ENCODE measurements around the gene IFT88.

Gene IFT88

DNA sequence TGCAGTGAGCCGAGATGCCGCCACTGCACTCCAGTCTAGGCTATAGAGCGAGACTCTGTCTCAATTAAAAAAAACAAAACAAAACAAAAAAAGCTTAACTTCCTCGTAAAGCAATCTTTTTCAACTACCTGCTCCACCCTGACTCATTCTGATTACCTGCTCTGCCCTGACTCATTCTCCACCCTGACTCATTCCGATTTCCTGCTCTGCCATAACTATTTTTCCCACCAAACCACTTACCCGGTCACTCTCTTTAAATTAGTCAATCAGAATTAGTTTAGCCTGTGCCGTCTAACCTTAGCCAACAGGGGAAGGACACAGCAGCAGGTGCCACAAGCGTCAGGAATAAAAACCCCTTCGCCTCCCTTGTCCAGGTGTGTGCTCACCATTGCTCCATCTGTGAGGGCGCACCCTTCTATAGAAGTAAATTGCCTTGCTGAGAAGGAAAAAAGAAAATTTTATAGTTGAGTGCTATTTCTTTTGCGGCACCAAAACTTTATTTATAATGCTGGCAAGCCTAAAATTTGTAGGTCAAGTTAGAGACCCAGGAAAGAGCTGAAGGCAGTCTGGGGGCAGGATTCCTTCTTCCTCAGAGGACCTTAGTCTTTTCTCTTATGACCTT is 1.7 kb upstream of the IFT88 start:
- DNase-seq, result no peak

DNA sequence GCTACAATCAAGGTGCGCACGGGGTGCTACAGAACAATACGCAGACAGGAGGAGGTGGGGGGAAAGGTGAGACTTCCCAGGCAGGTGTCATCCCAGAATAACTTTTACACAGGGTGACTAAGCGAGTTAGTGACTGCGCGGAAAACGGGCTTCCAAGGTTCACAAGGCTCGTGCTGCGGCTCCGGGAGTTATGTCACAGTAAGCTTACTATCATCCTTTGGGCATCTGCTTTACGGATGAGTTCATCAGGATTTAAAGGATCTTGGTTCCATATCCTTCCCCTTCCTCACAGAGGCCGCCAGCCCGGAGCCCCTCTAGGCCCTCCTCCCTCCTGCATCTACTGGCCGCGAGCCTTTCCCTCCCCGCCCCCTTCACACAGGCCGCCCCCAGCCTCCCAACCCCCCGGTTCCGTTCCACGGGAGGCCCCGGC is 474 bp upstream of the IFT88 start:
- DNase-seq, result peak; percentile 81

DNA sequence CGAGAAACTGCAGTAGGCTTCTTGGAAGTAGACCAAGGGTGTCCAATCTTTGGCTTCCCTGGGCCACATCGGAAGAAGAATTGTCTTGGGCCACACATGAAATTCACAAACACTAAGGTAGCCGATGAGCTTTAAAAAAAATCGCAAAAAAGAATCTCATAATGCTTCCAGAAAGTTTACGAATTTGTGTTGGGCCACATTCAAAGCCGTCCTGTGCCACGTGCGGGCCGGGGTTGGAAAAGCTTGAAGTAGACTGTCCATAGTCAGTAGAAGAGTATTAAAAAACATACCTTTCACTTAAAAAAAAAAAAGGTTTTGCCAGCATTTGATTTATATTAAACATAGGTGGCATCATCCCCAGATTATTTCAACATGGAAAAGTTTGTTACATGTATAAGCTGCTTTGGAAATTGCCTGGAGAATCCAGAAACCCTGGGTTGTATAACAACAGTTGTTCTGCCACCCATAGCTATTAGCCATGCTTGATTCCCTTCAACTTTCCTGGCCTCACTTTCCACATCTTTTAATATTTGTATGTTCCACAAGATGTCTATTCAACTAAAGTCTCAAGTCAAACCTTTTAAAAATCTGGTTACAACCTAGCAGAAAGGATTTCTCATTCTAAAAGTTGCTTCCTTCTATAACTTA is 1.0 kb downstream of the IFT88 start:
- no peak for DNase-seq

DNA sequence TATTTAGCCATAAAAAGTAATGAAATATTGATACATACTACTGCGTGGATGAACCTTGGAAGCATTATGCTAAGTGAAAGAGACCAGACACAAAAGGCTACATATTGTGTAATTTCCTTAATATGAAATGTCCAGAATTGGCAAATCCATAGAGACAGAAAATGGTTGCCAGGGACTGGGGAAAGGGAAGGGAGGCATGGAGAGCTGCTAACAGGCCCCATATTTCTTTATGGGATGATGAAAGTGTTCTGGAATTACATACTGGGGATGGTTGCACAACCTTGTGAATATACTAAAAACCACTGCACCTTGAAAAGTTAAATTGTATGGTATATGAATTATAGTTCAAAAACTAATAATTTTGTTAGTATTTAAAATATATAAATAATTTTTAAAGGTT is 3.6 kb downstream of the IFT88 start:
- no peak for DNase-seq

DNA sequence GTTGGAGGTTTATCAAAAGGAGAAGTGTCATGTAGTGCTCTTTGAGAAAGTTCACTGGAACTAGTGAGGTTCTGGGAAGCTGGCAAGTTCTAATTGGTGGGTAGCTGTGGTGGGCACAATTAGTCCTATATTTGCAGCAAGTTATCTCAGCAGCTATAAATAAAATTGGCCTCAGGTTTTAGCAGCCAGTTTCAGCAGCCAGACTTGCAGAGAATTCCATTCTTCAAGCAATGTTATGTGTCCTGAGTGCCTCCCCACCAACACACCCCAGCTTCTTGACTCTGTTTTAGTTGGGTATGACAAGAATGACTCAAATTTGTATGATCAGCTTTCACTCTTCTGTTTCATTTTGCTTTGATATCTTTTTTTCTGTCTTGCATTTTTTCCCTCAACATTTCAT is 4.7 kb downstream of the IFT88 start:
- no peak for DNase-seq

DNA sequence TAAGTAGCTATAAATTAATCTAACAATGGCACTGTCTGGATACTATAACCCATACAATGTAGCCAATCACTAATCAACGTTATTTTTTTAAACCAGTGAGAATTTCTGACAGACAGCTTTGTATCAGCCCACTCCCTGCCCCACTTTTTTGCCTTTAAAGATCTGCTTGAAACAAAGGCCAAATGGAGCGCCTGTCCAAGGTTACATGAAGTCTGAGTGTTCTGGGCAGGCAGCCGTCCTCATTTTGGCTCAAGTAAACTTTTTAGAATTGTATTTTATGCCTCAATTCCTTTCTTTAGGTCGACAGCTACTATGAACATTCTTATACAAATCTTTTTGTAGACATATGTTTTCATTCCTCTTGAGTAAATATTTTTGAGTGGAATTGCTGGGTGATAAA is 6.2 kb downstream of the IFT88 start:
- DNase-seq, result no peak

DNA sequence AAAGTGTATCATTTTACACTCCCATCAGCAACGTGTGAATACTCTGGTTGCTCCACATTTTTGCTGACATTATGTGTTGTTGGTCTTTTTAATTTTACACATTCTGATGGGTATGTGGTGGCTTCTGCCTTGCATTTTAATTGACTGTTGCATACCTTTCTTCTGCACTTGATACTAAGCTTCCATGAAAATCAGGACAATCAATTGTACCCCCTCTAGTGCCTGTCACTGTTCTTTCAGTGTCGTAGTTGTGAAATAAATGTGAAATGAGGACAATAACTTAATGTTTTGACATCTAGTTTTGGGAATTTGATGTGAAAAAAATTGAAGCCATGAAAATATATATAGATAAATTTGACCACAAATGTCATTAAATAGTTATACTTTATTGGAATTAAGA is 6.7 kb downstream of the IFT88 start:
- no peak for DNase-seq

DNA sequence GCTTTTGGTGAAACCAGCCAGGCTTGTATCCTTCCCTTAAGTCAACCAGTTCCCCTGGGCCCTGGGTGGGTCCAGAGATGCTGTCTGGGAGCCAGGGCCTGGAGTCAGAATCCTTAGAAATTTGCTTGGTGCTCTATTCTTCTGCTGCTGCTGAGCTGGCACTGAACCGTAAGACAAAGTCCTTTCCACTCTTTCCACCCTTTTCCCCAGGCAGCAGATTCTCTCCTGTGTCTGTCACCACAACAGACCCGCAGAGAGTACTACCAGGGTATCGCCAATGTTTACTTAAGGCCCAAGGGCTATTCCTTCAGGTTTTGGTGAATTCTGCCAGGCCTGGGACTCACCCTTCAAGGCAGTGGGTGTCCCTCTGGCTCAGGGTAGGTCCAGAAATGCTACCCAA is 12.2 kb downstream of the IFT88 start:
- DNase-seq, result no peak

DNA sequence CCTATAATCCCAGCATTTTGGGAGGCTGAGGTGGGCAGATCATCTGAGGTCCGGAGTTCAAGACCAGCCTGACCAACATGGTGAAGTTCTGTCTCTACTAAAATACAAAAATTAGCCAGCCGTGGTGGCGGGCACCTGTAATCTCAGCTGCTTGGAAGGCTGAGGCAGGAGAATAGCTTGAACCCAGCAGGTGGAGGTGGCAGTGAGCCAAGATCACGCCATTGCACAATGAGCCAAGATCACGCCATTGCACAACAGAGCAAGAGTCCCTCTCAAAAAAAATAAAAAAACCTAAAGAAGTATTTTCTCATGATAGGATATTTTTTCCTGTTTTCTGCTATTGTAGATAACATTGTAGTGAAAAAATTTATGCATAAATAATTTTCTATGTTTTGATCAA is 13.3 kb downstream of the IFT88 start:
- DNase-seq, result no peak

DNA sequence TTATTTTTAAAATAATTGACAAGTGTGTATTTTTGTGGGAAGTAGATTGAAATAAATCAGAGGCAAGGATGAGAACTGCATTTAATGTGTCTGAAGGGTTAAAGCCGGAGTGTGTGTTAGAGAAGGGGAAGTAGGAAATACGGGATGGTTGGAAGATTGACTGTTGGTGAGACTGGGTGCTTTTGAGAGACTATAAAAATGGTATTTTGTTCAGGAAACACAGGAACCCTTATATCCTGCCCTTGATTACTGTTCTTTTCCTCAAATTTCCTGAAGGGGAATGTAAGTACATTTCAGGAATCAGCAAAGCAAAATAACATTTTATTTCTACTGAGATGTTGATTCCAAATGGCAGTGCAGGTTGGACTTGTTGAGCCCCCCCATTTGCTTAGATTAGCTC is 15.1 kb downstream of the IFT88 start:
- no peak for DNase-seq

DNA sequence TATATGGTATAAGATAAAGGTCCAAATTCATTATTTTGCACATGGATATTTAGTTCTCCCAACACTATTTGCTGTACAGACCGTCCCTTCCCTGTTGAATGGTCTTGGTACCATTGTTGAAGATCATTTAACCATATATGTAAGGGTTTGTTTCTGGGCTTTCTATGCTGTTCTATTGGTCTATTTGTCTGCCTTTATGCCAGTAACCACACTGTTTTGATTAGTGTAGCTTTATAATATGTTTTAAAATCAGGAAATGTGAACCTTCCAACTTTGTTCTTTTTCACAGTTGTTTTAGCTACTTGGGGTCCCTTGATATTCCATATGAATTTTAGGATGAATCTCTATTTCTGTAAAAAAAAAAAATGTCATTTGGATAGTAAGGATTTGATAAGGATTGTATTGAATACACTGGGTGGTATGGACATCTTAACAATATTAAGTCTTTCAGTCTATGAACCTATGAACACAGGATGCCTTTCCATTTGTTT is 16.9 kb downstream of the IFT88 start:
- no peak for DNase-seq

DNA sequence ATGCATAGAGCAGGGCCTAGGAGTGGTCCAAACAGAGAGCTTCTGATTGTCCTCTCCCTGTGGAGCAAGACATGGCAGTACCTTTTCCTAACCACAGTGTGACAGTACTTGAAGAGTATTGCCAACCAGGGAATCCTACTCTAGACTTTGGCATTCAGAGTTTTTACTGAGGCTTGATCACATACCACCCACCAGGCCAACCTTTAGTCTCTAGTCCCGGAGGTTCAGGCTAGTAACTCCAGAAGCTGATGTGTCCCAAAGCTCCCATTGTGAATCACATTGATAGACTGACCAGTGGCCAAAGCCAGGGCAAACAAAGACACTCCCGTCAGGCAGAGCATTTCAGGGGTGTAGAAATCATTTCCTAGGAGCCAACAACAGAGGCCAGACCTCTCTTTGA is 18.4 kb downstream of the IFT88 start:
- DNase-seq, result no peak

DNA sequence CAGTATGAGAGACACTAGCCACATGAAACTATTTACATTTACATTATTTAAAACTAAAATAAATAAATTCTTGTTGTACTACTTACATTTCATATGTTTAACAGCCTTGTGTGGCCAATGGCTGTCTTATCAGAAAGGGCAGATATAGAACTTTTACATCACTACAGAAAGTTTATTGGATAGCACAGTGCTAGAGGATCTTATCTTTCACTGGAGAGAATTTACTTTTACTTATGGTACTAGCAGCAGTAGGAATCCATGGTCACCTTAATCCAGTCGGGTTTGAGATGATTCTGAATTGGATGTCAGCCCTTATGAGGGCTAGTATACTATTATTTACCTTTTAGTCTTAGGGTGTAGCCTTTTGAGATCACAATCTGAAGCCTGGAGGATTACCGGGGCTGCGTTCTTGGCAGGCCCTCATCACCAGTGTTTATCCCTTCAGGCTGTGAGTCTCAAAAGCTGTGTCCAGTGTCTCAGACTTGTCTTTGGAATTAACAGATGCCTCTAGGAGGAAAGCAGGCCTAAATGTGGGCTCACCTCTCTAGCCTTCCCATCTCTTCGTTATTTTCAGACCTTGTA is 21.7 kb downstream of the IFT88 start:
- DNase-seq, result no peak

DNA sequence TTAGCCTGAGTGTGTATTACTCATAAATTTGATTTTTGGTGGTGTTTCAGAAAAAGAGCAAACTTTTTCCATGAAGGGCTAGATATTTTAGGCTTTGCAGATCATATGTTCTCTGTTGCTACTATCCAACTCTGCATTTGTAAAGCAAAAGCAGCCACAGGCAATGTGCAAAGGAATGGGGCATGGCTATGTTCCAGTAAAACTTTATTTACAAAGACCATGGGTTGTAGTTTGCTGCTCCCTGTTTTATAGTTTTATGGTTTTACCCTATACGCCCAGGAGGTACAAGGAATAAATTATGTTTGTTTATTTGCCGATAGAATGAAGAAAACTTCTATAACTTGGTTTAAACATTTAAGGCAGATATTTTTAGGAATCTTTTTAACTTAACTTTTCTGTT is 23.6 kb downstream of the IFT88 start:
- DNase-seq, result no peak

DNA sequence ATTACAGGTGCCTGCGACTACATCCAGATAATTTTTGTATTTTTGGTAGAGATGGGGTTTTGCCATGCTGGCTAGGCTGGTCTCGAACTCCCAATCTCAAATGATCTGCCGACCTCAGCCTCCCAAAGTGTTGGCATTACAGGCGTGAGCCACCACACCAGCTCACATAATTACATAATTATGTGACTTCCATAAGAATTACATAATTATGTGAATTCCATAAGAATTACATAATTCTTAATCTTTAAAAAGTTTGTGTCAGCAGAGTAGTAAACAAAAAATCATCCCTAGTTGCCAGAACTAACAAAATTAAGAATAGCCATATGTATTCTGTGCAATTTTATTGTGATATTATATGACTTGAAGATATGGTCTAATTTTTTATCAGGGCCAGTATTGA is 25.6 kb downstream of the IFT88 start:
- no peak for DNase-seq

DNA sequence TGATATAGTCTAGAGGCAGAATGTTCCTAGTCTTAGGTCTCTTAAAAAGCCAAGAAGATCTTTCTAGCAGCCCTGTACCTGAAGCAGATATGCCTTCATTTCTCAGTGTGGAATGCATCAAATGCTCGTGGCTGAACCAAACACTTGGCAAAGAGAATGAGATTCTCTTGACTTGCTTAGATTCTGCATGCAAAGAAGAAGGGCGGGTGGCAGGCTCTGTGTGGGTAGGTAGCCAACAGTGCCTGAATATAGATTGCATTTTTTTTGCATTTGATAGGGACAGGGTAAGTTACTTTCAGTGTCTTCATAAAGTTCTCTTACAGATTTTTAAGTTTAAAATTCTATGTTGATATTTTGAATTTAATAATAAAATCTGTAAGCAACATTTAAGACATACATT is 27.3 kb downstream of the IFT88 start:
- no peak for DNase-seq

DNA sequence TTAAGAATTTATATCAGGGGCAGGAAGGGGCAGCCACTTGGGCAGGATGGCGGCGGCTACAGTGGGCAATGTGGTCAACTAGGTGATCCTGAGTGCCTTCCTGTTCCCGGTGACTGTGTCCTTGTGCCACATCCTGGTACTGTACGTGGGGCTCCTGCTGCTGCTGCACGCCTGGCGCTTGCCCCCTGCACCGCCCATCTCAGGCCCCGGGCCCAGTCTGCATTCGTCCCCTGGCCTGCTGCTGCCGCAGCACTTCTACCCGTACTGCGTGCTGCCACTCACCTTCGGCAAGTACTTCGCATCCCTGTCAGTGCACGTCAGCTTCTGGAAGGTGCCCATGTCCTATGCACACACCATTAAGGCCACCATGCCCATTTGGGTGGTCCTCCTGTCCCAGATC is 40.1 kb downstream of the IFT88 start:
- DNase-seq, result no peak

DNA sequence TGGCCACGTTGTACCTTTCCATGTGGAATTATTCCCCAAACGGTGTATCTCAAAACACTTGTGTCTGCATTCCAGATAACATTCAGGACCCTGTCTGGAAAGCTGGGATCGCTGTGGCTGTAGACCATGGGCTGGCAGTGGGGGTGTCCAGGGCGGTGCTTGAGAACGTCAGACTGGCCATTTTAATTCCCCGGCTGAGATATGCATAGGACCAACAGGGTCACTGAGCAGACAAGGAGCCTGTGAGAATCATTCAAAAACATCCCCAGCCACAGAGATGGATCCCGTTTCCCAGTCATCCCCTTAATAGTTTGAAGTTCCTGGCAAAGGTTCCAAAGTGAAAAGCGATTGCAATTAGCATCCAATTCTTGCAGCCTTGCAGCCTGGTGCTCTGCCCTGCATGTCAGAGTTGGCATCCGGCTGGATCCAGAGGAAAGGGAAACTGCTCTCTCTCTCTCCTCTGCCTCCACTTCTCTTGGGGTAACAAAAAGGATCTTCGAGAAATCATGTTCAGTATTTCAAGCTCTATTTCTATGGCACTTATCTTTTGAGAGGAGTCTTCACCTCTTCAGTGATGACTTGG is 41.6 kb downstream of the IFT88 start:
- no peak for DNase-seq

DNA sequence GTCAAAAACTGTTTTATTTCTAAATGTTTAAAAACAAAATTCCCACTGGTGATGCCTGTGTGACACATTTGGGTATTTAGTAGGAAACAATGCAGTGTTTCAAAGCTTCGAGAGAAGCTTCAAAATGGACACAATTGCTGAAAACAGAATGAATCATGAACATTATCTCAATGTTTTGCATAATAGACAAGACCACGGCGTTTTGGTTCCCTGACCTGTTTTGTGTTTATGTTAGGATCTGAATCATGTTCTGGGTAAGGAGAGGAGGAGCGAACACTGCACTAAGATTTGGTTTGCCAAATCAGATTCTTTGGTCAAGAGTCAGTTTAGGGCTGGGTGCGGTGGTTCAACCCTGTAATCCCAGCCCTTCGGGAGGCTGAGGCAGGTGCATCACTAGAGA is 42.2 kb downstream of the IFT88 start:
- no peak for DNase-seq

DNA sequence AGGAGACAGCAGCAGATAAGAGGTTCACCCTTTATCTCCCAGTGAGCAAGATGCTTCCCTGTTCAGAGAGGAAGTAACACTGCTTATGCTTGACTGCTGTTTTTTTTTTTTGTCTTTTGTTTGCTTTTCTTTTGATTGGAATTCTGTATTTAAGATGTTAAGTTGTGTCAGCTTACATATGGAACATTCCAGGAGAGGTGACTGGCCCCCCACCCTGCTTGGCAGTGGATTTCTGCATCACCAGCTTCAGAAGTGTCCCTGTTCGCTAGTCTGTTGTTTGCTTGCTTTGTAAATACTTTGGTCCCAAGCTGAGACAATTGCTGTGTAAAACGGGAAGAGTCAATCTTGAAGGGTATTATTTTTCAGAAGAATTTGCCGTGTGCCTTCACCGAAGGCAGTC is 43.0 kb downstream of the IFT88 start:
- DNase-seq, result no peak

DNA sequence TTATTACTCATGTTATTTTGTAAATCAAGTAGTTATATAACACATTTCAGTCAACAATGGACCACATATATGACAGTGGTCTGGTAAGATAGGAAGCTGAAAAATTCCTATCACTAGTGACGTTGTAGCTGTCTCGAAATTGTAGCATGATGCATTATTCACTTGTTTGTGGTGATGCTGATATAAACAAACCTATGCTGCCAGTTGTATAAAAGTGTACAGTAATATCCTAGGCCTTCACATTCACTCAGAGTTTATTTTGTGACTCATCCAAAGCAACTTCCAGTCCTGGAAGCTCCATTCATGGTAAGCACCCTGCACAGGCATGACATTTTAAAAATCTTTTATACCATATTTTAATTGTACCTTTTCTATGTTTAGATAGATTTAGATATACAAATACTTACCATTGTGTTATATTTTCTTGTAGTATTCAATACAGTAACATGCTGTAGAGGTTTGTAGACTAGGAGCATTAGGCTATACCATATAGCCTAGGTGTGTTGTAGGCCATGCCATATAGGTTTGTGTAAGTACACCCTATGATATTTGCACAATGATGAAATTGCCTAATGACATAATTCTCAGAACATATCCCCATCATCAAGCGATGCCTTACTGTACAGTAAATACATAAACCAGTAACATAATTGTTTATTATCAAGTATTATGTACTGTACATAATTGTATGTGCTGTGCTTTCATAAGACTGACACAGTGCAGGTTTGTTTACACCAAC is 49.3 kb downstream of the IFT88 start:
- no peak for DNase-seq

DNA sequence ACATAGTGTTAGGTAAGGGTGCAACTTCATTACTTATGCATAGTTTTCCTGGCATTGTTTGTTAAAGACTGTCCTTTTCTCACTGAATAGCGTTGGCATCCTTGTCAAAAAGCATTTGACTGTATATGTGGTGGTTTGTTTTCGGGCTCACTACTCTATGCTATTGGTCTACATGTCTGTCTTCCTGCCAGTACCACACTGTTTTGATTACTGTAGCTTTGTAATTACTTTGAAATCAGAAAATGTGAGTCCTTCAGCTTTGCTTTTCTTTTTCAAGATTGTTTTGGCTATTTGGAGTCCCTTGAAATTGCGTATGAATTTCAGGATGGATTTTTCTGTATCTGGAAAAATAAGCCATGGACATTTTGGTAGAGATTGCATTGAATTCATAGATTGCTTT is 56.0 kb downstream of the IFT88 start:
- DNase-seq, result no peak

DNA sequence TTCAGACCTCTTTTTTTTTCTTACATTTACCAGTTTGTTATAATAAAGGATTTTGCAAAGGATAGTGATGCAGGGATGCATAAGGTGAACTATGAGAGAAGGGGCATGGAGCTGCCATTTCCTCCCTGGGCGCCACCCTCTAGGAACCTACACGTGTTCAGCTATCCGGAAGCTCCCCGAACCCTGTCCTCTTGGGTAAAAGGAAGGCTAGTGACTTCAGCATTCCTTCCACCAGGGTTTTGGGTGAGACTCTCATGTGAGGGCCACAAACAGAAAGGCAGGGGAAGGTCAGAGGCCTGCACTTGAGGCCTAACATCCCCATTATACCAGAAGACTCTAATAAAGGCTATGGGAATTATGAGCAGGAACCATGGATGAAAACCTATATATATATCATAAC is 57.3 kb downstream of the IFT88 start:
- no peak for DNase-seq

DNA sequence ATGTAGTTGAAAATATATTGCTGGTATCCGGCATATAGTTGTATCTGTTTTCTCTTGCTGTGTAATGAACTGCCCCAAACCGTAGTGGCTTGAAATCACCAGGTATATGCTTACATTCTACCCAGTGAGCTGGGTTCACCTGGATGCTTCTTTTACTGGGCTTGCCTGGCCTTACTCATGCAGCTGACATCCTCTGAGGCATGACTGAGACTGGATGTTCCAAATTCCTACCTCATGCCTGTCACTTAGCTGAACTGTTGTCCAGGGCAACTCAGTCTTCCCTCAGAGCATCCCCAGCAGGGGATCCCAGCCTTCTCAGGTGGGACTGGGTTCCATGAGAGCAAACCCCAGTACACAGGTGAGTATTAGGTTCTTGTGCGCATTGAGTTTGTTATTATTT is 66.8 kb downstream of the IFT88 start:
- no peak for DNase-seq

All from NCI-H146 (cell line).